Measurements from ENCODE around the gene P2RX7. TPM values are rescaled to one million over a fixed set of nuclear protein-coding genes. Genes with fewer than 3 reads are reported as not detected.

Gene P2RX7
- polyA plus RNA-seq, 1 of the 3 experiments (the other 2 are of a cell fraction): 0.43 TPM

- Histone ChIP-seq H3K9me2 (no peaks in the 10 kb centered on the region), H4K20me1 (ENCODE audit: insufficient read depth) (no peaks in the 10 kb centered on the region), H3K9me3 (no peaks in the 10 kb centered on the region), H3K9ac (no peak overlapping the region), H3K79me2 (ENCODE audit: insufficient read depth) (no peaks in the 10 kb centered on the region), H3K27ac (ENCODE audit: low read depth in 2 of 2, low read length in 1 of 2) (no peak overlapping the region), H3K4me2 (no peak overlapping the region), H3K27me3 (ENCODE audit: insufficient read depth) (no peaks in the 10 kb centered on the region), H3F3A (replicated peaks; ENCODE audit: insufficient read depth) (peaks cover 4% of the 10 kb centered on the region), H3K4me1 (ENCODE audit: control insufficient read depth in 1 of 2, insufficient read depth in 2 of 2, low read depth in 1 of 2, low read length in 1 of 2) (peaks cover 0 to 8% of the 10 kb centered on the region in 2 experiments; a peak in 2 of 4 replicates), H2AFZ (ENCODE audit: low read depth) (no peak overlapping the region), H3K4me3 (ENCODE audit: low read depth in 2 of 2, low read length in 1 of 2) (no peak overlapping the region), H3K36me3 (replicated peaks in 1 of 2; ENCODE audit: control insufficient read depth in 1 of 2, insufficient read depth in 2 of 2, low read length in 1 of 2) (no peaks in the 10 kb centered on the region)
- no peak for DNase-seq
- TF ChIP-seq TEAD4 (IDR thresholded peaks at IDR 0.05; ENCODE audit: borderline replicate concordance, insufficient read depth): no peak
- POLR2A ChIA-PET: no interaction called here
- CTCF ChIA-PET: interaction anchor here (0.7 to 1.1 kb wide), 2 partner anchors 79 to 173 kb away, joined by 3 read pairs; no protein-coding TSS in a partner anchor
- WGBS (ENCODE audit: low lambda C conversion rate): 96% methylated on average over 9 of the region's 9 CpGs
Measured at GRCh38 chr12:121189131-121189530, 56.5 kb downstream of the P2RX7 start.

- H3K4me2 ChIP-seq: no peak overlapping the region
- H3K9ac ChIP-seq: no peak overlapping the region
- H3K79me2 ChIP-seq (ENCODE audit: insufficient read depth): no peaks in the 10 kb centered on the region
- H2AFZ ChIP-seq (ENCODE audit: low read depth): no peak overlapping the region
- no peaks in the 10 kb centered on the region for H3K9me3 ChIP-seq
- peaks cover 0 to 8% of the 10 kb centered on the region in 2 experiments; a peak in 1 of 4 replicates for H3K4me1 ChIP-seq (ENCODE audit: control insufficient read depth in 1 of 2, insufficient read depth in 2 of 2, low read depth in 1 of 2, low read length in 1 of 2)
- no peak for TF ChIP-seq REST (IDR thresholded peaks at IDR 0.05; ENCODE audit: low read depth, low read length)
- no peak for TF ChIP-seq ELF1 (IDR thresholded peaks at IDR 0.05)
- TF ChIP-seq CHD2 (IDR thresholded peaks at IDR 0.05; ENCODE audit: low read length, partially characterized antibody): no peak
- no peak for TF ChIP-seq CTCF (IDR thresholded peaks at IDR 0.05)
- TF ChIP-seq GATA2 (CRISPR knock-in tag; IDR thresholded peaks at IDR 0.05): no peak
- no peak for TF ChIP-seq RFX5 (IDR thresholded peaks at IDR 0.05; ENCODE audit: low read length)
- no peak for TF ChIP-seq EZH2phosphoT487 (IDR thresholded peaks at IDR 0.05; ENCODE audit: borderline replicate concordance, low read depth)
- no peak for TF ChIP-seq GABPA (IDR thresholded peaks at IDR 0.05; ENCODE audit: low read depth)
- TF ChIP-seq EP300 (IDR thresholded peaks at IDR 0.05; ENCODE audit: borderline replicate concordance in 1 of 2, low read depth in 1 of 2, low read length in 1 of 2): no peak
- no peak for TF ChIP-seq FOXM1 (IDR thresholded peaks at IDR 0.05; ENCODE audit: low read depth)
- H3K36me3 ChIP-seq (replicated peaks in 1 of 2; ENCODE audit: control insufficient read depth in 1 of 2, insufficient read depth in 2 of 2, low read length in 1 of 2): no peaks in the 10 kb centered on the region
- WGBS (ENCODE audit: low lambda C conversion rate): 93% methylated on average over 9 of the region's 9 CpGs
- H4K20me1 ChIP-seq (ENCODE audit: insufficient read depth): no peaks in the 10 kb centered on the region
- H3K4me3 ChIP-seq (ENCODE audit: low read depth in 2 of 2, low read length in 1 of 2): no peak overlapping the region
- no peaks in the 10 kb centered on the region for H3K9me2 ChIP-seq
- H3K27me3 ChIP-seq (ENCODE audit: insufficient read depth): no peaks in the 10 kb centered on the region
- peak overlapping the region in 1 of 2 experiments; percentile 76; a peak in 1 of 4 replicates for H3K27ac ChIP-seq (ENCODE audit: low read depth in 2 of 2, low read length in 1 of 2)
- POLR2A ChIA-PET: no interaction called here
- H3F3A ChIP-seq (replicated peaks; ENCODE audit: insufficient read depth): peaks cover 4% of the 10 kb centered on the region
- CTCF ChIA-PET: interaction anchor here (1.1 kb wide), 1 partner anchor 80 kb away, joined by 3 read pairs; no protein-coding TSS in a partner anchor
- DNase-seq: no peak
Measured at GRCh38 chr12:121189619-121190155, 57.0 kb downstream of the P2RX7 start.
